Testis (tissue), 2 donors: ENCODE results near the gene NAT9.

Source experiments
- CTCF ChIP-seq, 3 experiments: fragments of 450-650 bp in 2 of 3; fragments of 200-600 bp in 1 of 3; sonication (generic) in 1 of 3; IDR thresholded peaks; one replicate each; pipeline ENCODE4 v1.5.1; 2016 to 2019; ENCODE audit warnings: antibody characterized with exemption in 3 of 3, mild to moderate bottlenecking in 2 of 3, moderate library complexity in 1 of 3
- POLR2A ChIP-seq: fragments of 450-650 bp; IDR thresholded peaks from one replicate; pipeline ENCODE4 v1.6.1; 2017; ENCODE audit warnings: antibody characterized with exemption, mild to moderate bottlenecking, moderate library complexity

GRCh38 chr17:74818291-74818938, 42.3 kb upstream of the NAT9 start:
- no peak for TF ChIP-seq CTCF (IDR thresholded peaks at IDR 0.05)
- no peak for TF ChIP-seq POLR2A
